Measurements from ENCODE around the gene NFATC2.

GRCh38 chr20:51345601-51346101 is 196.9 kb downstream of the NFATC2 start:
- TF ChIP-seq CTCF (IDR thresholded peaks at IDR 0.05), result no peak
- TF ChIP-seq POLR2A (IDR thresholded peaks at IDR 0.05), result no peak

Data from Peyer's patch (tissue), 4 donors.